K562 (cell line): ENCODE data around the gene ANKS4B. TPM values are rescaled to one million over a fixed set of nuclear protein-coding genes. Genes with fewer than 3 reads are reported as not detected.

Experiments used
- ATAC-seq: fragments of 200-7000 bp; cut with Tn5 transposase; 3 replicates; pipeline ENCODE4 v1.9.1; 2020; ENCODE audit warnings: moderate library complexity
- BruUV-seq: library from RNA; stranded (reverse); fragments of 400-500 nt; replicated peaks from 2 replicates; lab custom pipeline; 2021; lab: Mats Ljungman, UMichigan
- CTCF ChIA-PET: fragments of 300-600 bp; formaldehyde crosslinking; extraction: SDS; loops from one replicate; lab custom pipeline; 2021; ENCODE audit warnings: low intra/inter-chr PET ratio; lab: Yijun Ruan, JAX
- POLR2A ChIA-PET: fragments of 300-600, 350-650 bp; sonication (Branson Sonifier 250); formaldehyde crosslinking; extraction: SDS; loops from one replicate; lab custom pipeline; 2021; ENCODE audit warnings: antibody characterized with exemption, inconsistent platforms; lab: Yijun Ruan, JAX
- DNase-seq, 4 experiments: peaks; one replicate each; pipeline versions ENCODE4 v3.0.0 to v3.0.0-alpha.2; 2011 to 2018; ENCODE audit warnings: low spot score in 3 of 4, mixed read lengths in 3 of 4; ENCODE audit errors: extremely low read depth in 1 of 4
- FAIRE-seq: peaks from 2 replicates; lab custom pipeline; 2011; peaks lifted over from hg19 to GRCh38; lab: Jason Lieb, UNC
- H2AFZ ChIP-seq: 2 replicates; pipeline ENCODE4 v1.6.0; 2011; ENCODE audit warnings: low read depth, low read length, control low read depth, inconsistent platforms
- H3K27ac ChIP-seq: fragments of 200-600 bp; 3 replicates; pipeline ENCODE4 v1.8.0; 2011; ENCODE audit warnings: low read depth, mild to moderate bottlenecking, control low read depth, inconsistent platforms, low read length, moderate library complexity, mixed read lengths; ENCODE audit errors: extremely low read depth
- H3K27me3 ChIP-seq, 2 experiments: fragments of 300-600 bp in 1 of 2; 2 replicates in 1 of 2; 3 replicates in 1 of 2; pipeline versions ENCODE4 v1.6.0 to v1.8.0; 2011; ENCODE audit warnings: inconsistent platforms in 2 of 2, low read length in 2 of 2, mild to moderate bottlenecking in 1 of 2, mixed read lengths in 1 of 2, moderate library complexity in 1 of 2; ENCODE audit not compliant: control insufficient read depth in 2 of 2, insufficient read depth in 2 of 2
- H3K36me3 ChIP-seq: fragments of 300-600 bp; 3 replicates; pipeline ENCODE4 v1.8.0; 2011; ENCODE audit warnings: mild to moderate bottlenecking, low read length, inconsistent platforms; ENCODE audit not compliant: control insufficient read depth, insufficient read depth
- H3K4me1 ChIP-seq, 2 experiments: fragments of 200-600 bp in 1 of 2; replicated peaks in 1 of 2; 2 replicates in 1 of 2; 3 replicates in 1 of 2; pipeline versions ENCODE4 v1.5.1 to v1.8.0; 2011; ENCODE audit warnings: inconsistent platforms in 2 of 2, low read length in 2 of 2, mild to moderate bottlenecking in 1 of 2, mixed read lengths in 1 of 2, moderate library complexity in 1 of 2; ENCODE audit not compliant: control insufficient read depth in 2 of 2, insufficient read depth in 2 of 2
- H3K4me2 ChIP-seq: 2 replicates; pipeline ENCODE4 v1.6.1; 2011; ENCODE audit warnings: low read length, control low read depth, inconsistent platforms, mixed read lengths; ENCODE audit not compliant: insufficient read depth
- H3K4me3 ChIP-seq: fragments of 200-600 bp; sonication (generic), shearing (Covaris generic); 2 replicates; pipeline ENCODE4 v1.5.1; 2016; ENCODE audit warnings: control low read depth, inconsistent platforms
- H3K79me2 ChIP-seq: fragments of 200-600 bp; 3 replicates; pipeline ENCODE4 v1.8.0; 2011; ENCODE audit warnings: low read length, inconsistent platforms; ENCODE audit not compliant: control insufficient read depth, insufficient read depth
- H3K9ac ChIP-seq, 2 experiments: 2 replicates each; pipeline versions ENCODE4 v1.6.0 to v1.6.1; 2011; ENCODE audit warnings: low read depth in 2 of 2, low read length in 2 of 2, control low read depth in 1 of 2, inconsistent platforms in 1 of 2, mild to moderate bottlenecking in 1 of 2, mixed read lengths in 1 of 2; ENCODE audit not compliant: insufficient read depth in 1 of 2
- H3K9me1 ChIP-seq: one replicate; pipeline ENCODE4 v1.6.0; 2011; ENCODE audit warnings: inconsistent platforms, mild to moderate bottlenecking, low read length, moderate library complexity; ENCODE audit not compliant: control insufficient read depth, insufficient read depth
- H3K9me3 ChIP-seq: replicated peaks from 2 replicates; pipeline ENCODE4 v1.5.1; 2011; ENCODE audit warnings: low read depth, low read length, inconsistent platforms; ENCODE audit not compliant: control insufficient read depth, insufficient read depth
- H4K20me1 ChIP-seq: replicated peaks from 2 replicates; pipeline ENCODE4 v1.6.1; 2011; ENCODE audit warnings: low read length, inconsistent platforms, mixed read lengths; ENCODE audit not compliant: control insufficient read depth, insufficient read depth
- BDP1 ChIP-seq: IDR thresholded peaks from 3 replicates; pipeline ENCODE4 v1.6.1; 2011; ENCODE audit not compliant: insufficient read length, insufficient read depth
- ESRRB ChIP-seq: fragments of 250-450 bp; sonication (Bioruptor Pico); IDR thresholded peaks from 2 replicates; pipeline ENCODE4 v1.5.0; 2020; ENCODE audit warnings: mild to moderate bottlenecking, moderate library complexity, borderline replicate concordance
- EZH2 ChIP-seq: IDR thresholded peaks from 2 replicates; pipeline ENCODE4 v1.6.1; 2012; ENCODE audit warnings: low read depth, mild to moderate bottlenecking, inconsistent platforms, low read length, borderline replicate concordance
- FIP1L1 ChIP-seq: fragments of 200-400 bp; formaldehyde crosslinking; IDR thresholded peaks from 2 replicates; pipeline ENCODE4 v1.6.1; 2018; ENCODE audit warnings: mild to moderate bottlenecking, low read depth, low read length; ENCODE audit not compliant: poor library complexity, severe bottlenecking
- FOSL1 ChIP-seq: fragments of 200-800 bp; sonication (Bioruptor generic); conservative IDR thresholded peaks from 2 replicates; pipeline ENCODE4 v1.6.1; 2016; ENCODE audit warnings: missing genetic modification characterization, missing compliant biosample characterization
- HCFC1 ChIP-seq: IDR thresholded peaks from 2 replicates; pipeline ENCODE4 v1.6.1; 2012; ENCODE audit warnings: low read depth, low read length, improper control_type of control experiment
- HEY1 ChIP-seq: fragments of 250-450 bp; sonication (Bioruptor Pico); IDR thresholded peaks from 2 replicates; pipeline ENCODE4 v1.5.0; 2020; ENCODE audit warnings: mild to moderate bottlenecking, moderate library complexity, borderline replicate concordance
- KDM1A ChIP-seq, 2 experiments: fragments of 450-650 bp; IDR thresholded peaks; 2 replicates each; pipeline ENCODE4 v1.6.1; 2016; ENCODE audit warnings: mild to moderate bottlenecking in 2 of 2
- MEIS2 ChIP-seq: fragments of 450-650 bp; IDR thresholded peaks from 2 replicates; pipeline ENCODE4 v1.6.1; 2014; ENCODE audit warnings: mild to moderate bottlenecking; ENCODE audit not compliant: partially characterized antibody
- NCOR1 ChIP-seq: fragments of 450-650 bp; IDR thresholded peaks from 2 replicates; pipeline ENCODE4 v1.6.1; 2016; ENCODE audit warnings: mild to moderate bottlenecking, moderate library complexity
- NFE2 ChIP-seq: IDR thresholded peaks from 2 replicates; pipeline ENCODE4 v1.6.1; 2014; ENCODE audit warnings: antibody characterized with exemption, low read depth
- NFXL1 ChIP-seq: fragments of 450-650 bp; formaldehyde crosslinking; IDR thresholded peaks from 2 replicates; pipeline ENCODE4 v1.4.0; 2021; ENCODE audit warnings: mild to moderate bottlenecking
- RBM34 ChIP-seq: fragments of 200-400 bp; formaldehyde crosslinking; IDR thresholded peaks from 2 replicates; pipeline ENCODE4 v1.6.1; 2018; ENCODE audit warnings: low read length, borderline replicate concordance; ENCODE audit not compliant: insufficient read depth
- RCOR1 ChIP-seq, 2 experiments: IDR thresholded peaks; 2 replicates each; pipeline ENCODE4 v1.6.1; 2012; ENCODE audit warnings: low read depth in 2 of 2, low read length in 2 of 2, borderline replicate concordance in 1 of 2, improper control_type of control experiment in 1 of 2
- STAT5A ChIP-seq: IDR thresholded peaks from 2 replicates; pipeline ENCODE4 v1.6.1; 2012; ENCODE audit warnings: low read length, inconsistent platforms, borderline replicate concordance
- TAL1 ChIP-seq: fragments of 450-650 bp; IDR thresholded peaks from 2 replicates; pipeline ENCODE4 v1.6.1; 2016; ENCODE audit warnings: mild to moderate bottlenecking
- TCF3 ChIP-seq: sonication (generic); formaldehyde crosslinking; IDR thresholded peaks from 2 replicates; pipeline ENCODE4 v1.4.0; 2020; ENCODE audit warnings: mild to moderate bottlenecking, missing genetic modification reagents
- UBTF ChIP-seq, 2 experiments: IDR thresholded peaks; 2 replicates each; pipeline ENCODE4 v1.6.1; 2012; ENCODE audit warnings: improper control_type of control experiment in 2 of 2, low read depth in 2 of 2, low read length in 2 of 2, borderline replicate concordance in 1 of 2
- ZNF780A ChIP-seq: fragments of 250-450 bp; sonication (Bioruptor Pico); IDR thresholded peaks from 2 replicates; pipeline ENCODE4 v1.5.0; 2021; ENCODE audit warnings: mild to moderate bottlenecking
- ZZZ3 ChIP-seq: fragments of 450-650 bp; IDR thresholded peaks from 2 replicates; pipeline ENCODE4 v1.6.1; 2016; ENCODE audit warnings: antibody characterized with exemption, mild to moderate bottlenecking, moderate library complexity
- WGBS: fragments of 100-300 bp; shearing (Covaris generic); methylation state at CpG from one replicate; pipeline ENCODE4 v1.1.6; 2016; ENCODE audit warnings: low coverage, mixed read lengths; ENCODE audit not compliant: insufficient coverage; ENCODE audit errors: missing lambda C conversion rate; 5-methylcytosine and 5-hydroxymethylcytosine counted together
- in situ Hi-C: fragments of 300-500 bp; cut with MboI; formaldehyde crosslinking; loops from 4 replicates; pipeline ENCODE4 v1.15.0; 2018; ENCODE audit warnings: inconsistent platforms, mixed read lengths
- intact Hi-C: fragments of 100-400 bp; cut with micrococcal nuclease; formaldehyde crosslinking; loops from 2 replicates; pipeline ENCODE4 v1.14.2; 2022
- polyA plus RNA-seq, 8 experiments: library from polyadenylated mRNA; depleted of rRNA in 4 of 8; stranded (reverse) in 5 of 8; unstranded in 3 of 8; fragments of >200 nt; fragmentation: Nextera tagmentation in 2 of 8; fragmentation: Illumina TruSeq in 1 of 8; extraction: Ambion mirVana in 2 of 8; extraction: Trizol in 1 of 8; gene quantifications; 2 replicates each; pipeline versions ENCODE4 v1.2.1 to v1.2.3, GENCODE V29; 2011 to 2014; ENCODE audit warnings: inconsistent platforms in 1 of 8, missing spikeins in 1 of 8
- total RNA-seq, 7 experiments: library from RNA; depleted of rRNA in 6 of 7; stranded (reverse); fragments of >200 nt in 6 of 7; fragmentation: Illumina TruSeq in 2 of 7; extraction: Trizol in 2 of 7; gene quantifications; 2 replicates each; pipeline versions ENCODE4 v1.2.1 to v1.2.3, GENCODE V29; 2011 to 2021; ENCODE audit warnings: low replicate concordance in 1 of 7
- TF ChIP-seq, protein P1 (sequence below): sonication (generic); formaldehyde crosslinking; IDR thresholded peaks from 2 replicates; pipeline ENCODE4 v1.8.0; 2022; ENCODE audit warnings: mild to moderate bottlenecking, low read depth, missing genetic modification reagents

ANKS4B gene
- total and polyA plus RNA-seq, 9 of the 15 experiments (the other 6 are each of a cell fraction or from before 2014, with no cell fraction given), result not detected

DNA sequence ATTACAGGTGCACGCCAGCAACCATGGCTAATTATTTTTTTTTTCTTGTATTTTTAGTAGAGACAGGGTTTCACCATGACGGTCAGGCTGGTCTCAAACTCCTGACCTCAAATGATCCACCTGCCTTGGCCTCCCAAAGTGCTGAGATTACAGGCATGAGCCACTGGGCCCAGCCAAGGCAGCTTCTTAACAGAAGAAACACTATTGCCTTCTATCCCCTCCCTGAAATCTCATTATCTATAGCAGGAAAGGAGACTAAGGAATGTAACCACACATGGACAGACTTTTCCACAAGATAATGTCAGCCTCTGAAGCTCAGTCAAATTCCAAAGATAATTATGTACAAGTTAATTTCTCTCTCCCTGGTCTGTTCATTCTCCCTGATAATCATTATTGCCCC, 16.4 kb upstream of the ANKS4B start:
- no peaks in the 10 kb centered on the region for H4K20me1 ChIP-seq
- intact Hi-C loops (no loop called here), in situ Hi-C loops (no loop called here)
- no peaks in the 10 kb centered on the region for H3K9me3 ChIP-seq
- no peak overlapping the region for H2AFZ ChIP-seq
- no peaks in the 10 kb centered on the region for H3K79me2 ChIP-seq
- H3K36me3 ChIP-seq, result no peaks in the 10 kb centered on the region
- ATAC-seq, result no peak
- H3K9me1 ChIP-seq, result no peaks in the 10 kb centered on the region
- no peak overlapping the region for H3K4me2 ChIP-seq
- no peak overlapping the region for H3K9ac ChIP-seq
- ChIA-PET POLR2A (interaction anchor here (0.7 to 1.0 kb wide), 3 partner anchors 56 to 60 kb away, joined by 3 to 5 read pairs (median 5); partner anchors contain the start of gene LDAF1), CTCF (interaction anchor here (0.6 kb wide), 1 partner anchor 29 kb away, joined by 3 read pairs; no protein-coding TSS in a partner anchor)
- no peak for FAIRE-seq
- peaks cover 12 to 17% of the 10 kb centered on the region in 2 experiments; a peak in 3 of 5 replicates for H3K27me3 ChIP-seq
- peaks cover 0 to 8% of the 10 kb centered on the region in 2 experiments; a peak in 2 of 5 replicates for H3K4me1 ChIP-seq
- DNase-seq, result peak in 2 of 4 experiments; percentile 17 to 26
- BruUV-seq, result no TSS peak
- 6% methylated on average over 2 of the region's 2 CpGs for WGBS
- no peak overlapping the region for H3K27ac ChIP-seq
- no peak overlapping the region for H3K4me3 ChIP-seq
- TF ChIP-seq FIP1L1 (no peak), STAT5A (no peak), MEIS2 (peak; percentile 3), NFXL1 (CRISPR knock-in tag) (no peak), RBM34 (no peak), HCFC1 (no peak), BDP1 (no peak), NFE2 (no peak), ESRRB (no peak), ZZZ3 (no peak), NCOR1 (peak; percentile 55), UBTF (IDR thresholded peaks at IDR 0.05; ENCODE audit: borderline replicate concordance in 1 of 2, low read depth in 2 of 2, low read length in 2 of 2) (no peak), HEY1 (CRISPR knock-in tag) (0 out of 2 replicates have a peak, but pooled peaks have one; percentile 27), ZNF780A (CRISPR knock-in tag) (no peak), KDM1A (IDR thresholded peaks at IDR 0.05) (peak; percentile 71 to 79), RCOR1 (IDR thresholded peaks at IDR 0.05; ENCODE audit: borderline replicate concordance in 1 of 2, low read depth in 2 of 2, low read length in 2 of 2) (peak in 1 of 2 experiments; percentile 70; a peak in 3 of 4 replicates), EZH2 (no peak), TCF3 (CRISPR knock-in tag) (peak; percentile 90), TAL1 (peak; percentile 79), FOSL1 (tag) (0 out of 2 replicates have a peak, but pooled peaks have one; percentile 31)
- TF ChIP-seq, protein P1, sequence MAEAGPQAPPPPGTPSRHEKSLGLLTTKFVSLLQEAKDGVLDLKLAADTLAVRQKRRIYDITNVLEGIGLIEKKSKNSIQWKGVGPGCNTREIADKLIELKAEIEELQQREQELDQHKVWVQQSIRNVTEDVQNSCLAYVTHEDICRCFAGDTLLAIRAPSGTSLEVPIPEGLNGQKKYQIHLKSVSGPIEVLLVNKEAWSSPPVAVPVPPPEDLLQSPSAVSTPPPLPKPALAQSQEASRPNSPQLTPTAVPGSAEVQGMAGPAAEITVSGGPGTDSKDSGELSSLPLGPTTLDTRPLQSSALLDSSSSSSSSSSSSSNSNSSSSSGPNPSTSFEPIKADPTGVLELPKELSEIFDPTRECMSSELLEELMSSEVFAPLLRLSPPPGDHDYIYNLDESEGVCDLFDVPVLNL (CRISPR knock-in tag), result no peak
